Fibroblast of lung (primary cell): Measurements from ENCODE around the gene GRK5. TPM values are rescaled to one million over a fixed set of nuclear protein-coding genes. Genes with fewer than 3 reads are reported as not detected.

ENCODE experiments used
- DNase-seq, 2 donors: peaks; one replicate each; pipeline versions ENCODE4 v3.0.0 to v3.0.0-alpha.2; 2010; ENCODE audit warnings: low read depth in 2 of 2
- H2AFZ ChIP-seq: 2 replicates; pipeline ENCODE4 v1.5.1; 2012; ENCODE audit warnings: low read length, control low read depth, inconsistent platforms
- H3K27ac ChIP-seq: 2 replicates; pipeline ENCODE4 v1.5.1; 2011; ENCODE audit warnings: low read length, control low read depth; ENCODE audit not compliant: insufficient read depth
- H3K27me3 ChIP-seq: 2 replicates; pipeline ENCODE4 v1.5.1; 2011; ENCODE audit warnings: mild to moderate bottlenecking, low read length; ENCODE audit not compliant: control insufficient read depth, insufficient read depth
- H3K36me3 ChIP-seq: 2 replicates; pipeline ENCODE4 v1.5.1; 2011; ENCODE audit warnings: low read length; ENCODE audit not compliant: control insufficient read depth, insufficient read depth
- H3K4me1 ChIP-seq: 2 replicates; pipeline ENCODE4 v1.5.1; 2011; ENCODE audit warnings: low read length; ENCODE audit not compliant: control insufficient read depth, insufficient read depth; ENCODE audit errors: extremely low read depth
- H3K4me2 ChIP-seq: 2 replicates; pipeline ENCODE4 v1.5.1; 2011; ENCODE audit warnings: low read length, control low read depth; ENCODE audit not compliant: insufficient read depth; ENCODE audit errors: extremely low read depth
- H3K4me3 ChIP-seq, 4 experiments: fragments of 200-600 bp in 1 of 4; sonication (generic) in 1 of 4; replicated peaks in 1 of 4; 2 replicates each; pipeline ENCODE4 v1.5.1; 2011 to 2016; ENCODE audit warnings: low read length in 4 of 4, low read depth in 3 of 4, mild to moderate bottlenecking in 3 of 4, control low read depth in 2 of 4, inconsistent platforms in 1 of 4, mixed read lengths in 1 of 4; ENCODE audit not compliant: insufficient read depth in 1 of 4; ENCODE audit errors: control extremely low read depth in 1 of 4
- H3K79me2 ChIP-seq: 2 replicates; pipeline ENCODE4 v1.5.1; 2012; ENCODE audit warnings: mild to moderate bottlenecking, low read length, inconsistent platforms; ENCODE audit not compliant: control insufficient read depth, insufficient read depth
- H3K9ac ChIP-seq: 2 replicates; pipeline ENCODE4 v1.5.1; 2011; ENCODE audit warnings: mild to moderate bottlenecking, low read length, control low read depth; ENCODE audit not compliant: insufficient read depth
- H3K9me3 ChIP-seq: 2 replicates; pipeline ENCODE4 v1.5.1; 2012; ENCODE audit warnings: low read depth, low read length; ENCODE audit not compliant: control insufficient read depth, insufficient read depth
- H4K20me1 ChIP-seq: 2 replicates; pipeline ENCODE4 v1.5.1; 2011; ENCODE audit warnings: low read length; ENCODE audit not compliant: control insufficient read depth, insufficient read depth; ENCODE audit errors: extremely low read depth
- CTCF ChIP-seq, 2 donors: IDR thresholded peaks in 1 of 2; conservative IDR thresholded peaks in 1 of 2; 1 replicate in 1 of 2; 2 replicates in 1 of 2; pipeline ENCODE4 v1.5.1; 2011 to 2012; ENCODE audit warnings: low read length in 2 of 2, control low read depth in 1 of 2, inconsistent platforms in 1 of 2, low read depth in 1 of 2, mild to moderate bottlenecking in 1 of 2
- EZH2 ChIP-seq: IDR thresholded peaks from 2 replicates; pipeline ENCODE4 v1.5.1; 2012; ENCODE audit warnings: low read length, control low read depth, mild to moderate bottlenecking; ENCODE audit errors: missing control alignments
- polyA plus RNA-seq, 2 donors: library from polyadenylated mRNA; depleted of rRNA in 1 of 2; stranded (reverse) in 1 of 2; unstranded in 1 of 2; fragments of >200 nt; gene quantifications; 2 replicates each; pipeline ENCODE4 v1.2.1, GENCODE V29; 2011 to 2012; ENCODE audit warnings: missing spikeins in 1 of 2
- total RNA-seq: library from RNA; depleted of rRNA; stranded (reverse); fragments of >200 nt; gene quantifications from 2 replicates; pipeline ENCODE4 v1.2.1, GENCODE V29; 2014

Gene GRK5
- total and polyA plus RNA-seq, 2 donors (not counting 1 experiment from before 2014, with no cell fraction given), result 24.1 to 90.3 TPM

- Histone ChIP-seq H3K9me3 (no peaks in the 10 kb centered on the region), H3K27ac (no peak overlapping the region)
These were observed 250.8 kb downstream of the GRK5 start for GRCh38 chr10:119457966-119458766.

GRCh38 chr10:119459681-119460340 lies 252.4 kb downstream of the GRK5 start:
- Histone ChIP-seq H3K79me2 (no peaks in the 10 kb centered on the region), H3K4me1 (no peaks in the 10 kb centered on the region), H4K20me1 (no peaks in the 10 kb centered on the region), H3K4me3 (no peak overlapping the region), H2AFZ (no peak overlapping the region), H3K36me3 (peaks cover 6% of the 10 kb centered on the region), H3K9me3 (no peaks in the 10 kb centered on the region), H3K9ac (no peak overlapping the region), H3K4me2 (no peak overlapping the region), H3K27ac (no peak overlapping the region), H3K27me3 (no peaks in the 10 kb centered on the region)
- no peak for DNase-seq
- TF ChIP-seq EZH2, result no peak
- no peak for TF ChIP-seq CTCF (conservative IDR thresholded peaks at IDR 0.05 in 1 of 2, IDR thresholded peaks at IDR 0.05 in 1 of 2; ENCODE audit: low read depth in 1 of 2, low read length in 2 of 2)

More at GRCh38 chr10:119457966-119458766, 250.8 kb downstream of the GRK5 start:
- DNase-seq, result no peak
- Histone ChIP-seq H4K20me1 (no peaks in the 10 kb centered on the region), H3K27me3 (no peaks in the 10 kb centered on the region), H3K4me2 (no peak overlapping the region), H3K4me3 (no peak overlapping the region), H3K36me3 (peaks cover 15% of the 10 kb centered on the region), H2AFZ (no peak overlapping the region), H3K9ac (no peak overlapping the region), H3K4me1 (no peaks in the 10 kb centered on the region), H3K79me2 (no peaks in the 10 kb centered on the region)
- no peak for TF ChIP-seq EZH2
- TF ChIP-seq CTCF (conservative IDR thresholded peaks at IDR 0.05 in 1 of 2, IDR thresholded peaks at IDR 0.05 in 1 of 2; ENCODE audit: low read depth in 1 of 2, low read length in 2 of 2), result no peak

- H3K27ac ChIP-seq, result no peak overlapping the region
- no peak overlapping the region for H3K4me3 ChIP-seq
- no peak for TF ChIP-seq CTCF (conservative IDR thresholded peaks at IDR 0.05 in 1 of 2, IDR thresholded peaks at IDR 0.05 in 1 of 2; ENCODE audit: low read depth in 1 of 2, low read length in 2 of 2)
- TF ChIP-seq EZH2, result no peak
- DNase-seq, result no peak
- H3K4me1 ChIP-seq, result no peaks in the 10 kb centered on the region
- no peaks in the 10 kb centered on the region for H3K79me2 ChIP-seq
- no peak overlapping the region for H3K4me2 ChIP-seq
- no peak overlapping the region for H2AFZ ChIP-seq
- H3K27me3 ChIP-seq, result peaks cover 3% of the 10 kb centered on the region
- H4K20me1 ChIP-seq, result no peaks in the 10 kb centered on the region
- H3K9ac ChIP-seq, result no peak overlapping the region
- peaks cover 4% of the 10 kb centered on the region for H3K36me3 ChIP-seq
- no peaks in the 10 kb centered on the region for H3K9me3 ChIP-seq
These were observed 253.2 kb downstream of the GRK5 start for GRCh38 chr10:119460369-119461195.
